CD8-positive, alpha-beta memory T cell (primary cell): ENCODE data around the gene TENM4. TPM values are rescaled to one million over a fixed set of nuclear protein-coding genes. Genes with fewer than 3 reads are reported as not detected.

Experiments used
- CTCF ChIA-PET: fragments of 350-600 bp; sonication (Branson Sonifier 250); formaldehyde crosslinking; loops from one replicate; lab custom pipeline; 2021; ENCODE audit warnings: antibody characterized with exemption; lab: Charles Lee
- POLR2A ChIA-PET: fragments of 350-600 bp; sonication (Branson Sonifier 250); formaldehyde crosslinking; loops from one replicate; lab custom pipeline; 2021; ENCODE audit warnings: antibody characterized with exemption; lab: Charles Lee
- DNase-seq, 5 donors: peaks; one replicate each; pipeline versions ENCODE4 v3.0.0 to v3.0.0-alpha.2; 2020 to 2022; ENCODE audit warnings: mixed read lengths in 1 of 5
- H3K27ac ChIP-seq: one replicate; pipeline ENCODE4 v1.7.0; 2013; ENCODE audit warnings: low read depth, mild to moderate bottlenecking, low read length, moderate library complexity
- H3K27me3 ChIP-seq: 2 replicates; pipeline ENCODE4 v1.7.0; 2013; ENCODE audit warnings: low read length, mild to moderate bottlenecking; ENCODE audit not compliant: insufficient read depth, poor library complexity, severe bottlenecking
- H3K36me3 ChIP-seq: 2 replicates; pipeline ENCODE4 v1.7.0; 2013; ENCODE audit warnings: mild to moderate bottlenecking, low read length, moderate library complexity; ENCODE audit not compliant: insufficient read depth
- H3K4me1 ChIP-seq: 2 replicates; pipeline ENCODE4 v1.7.0; 2013; ENCODE audit warnings: mild to moderate bottlenecking, low read length, moderate library complexity; ENCODE audit not compliant: insufficient read depth
- H3K4me3 ChIP-seq: 2 replicates; pipeline ENCODE4 v1.7.0; 2013; ENCODE audit warnings: mild to moderate bottlenecking, low read length
- H3K9me3 ChIP-seq: 2 replicates; pipeline ENCODE4 v1.7.0; 2013; ENCODE audit warnings: mild to moderate bottlenecking, low read length
- H3K27ac Mint-ChIP-seq, 8 donors: one replicate each; pipeline ENCODE4 v1.8.0; 2020 to 2021; ENCODE audit warnings: mixed read lengths in 8 of 8, mild to moderate bottlenecking in 6 of 8, inconsistent platforms in 3 of 8, moderate library complexity in 3 of 8
- H3K27me3 Mint-ChIP-seq, 2 donors: one replicate each; pipeline ENCODE4 v1.8.0; 2020 to 2021; ENCODE audit warnings: mixed read lengths in 2 of 2, mild to moderate bottlenecking in 1 of 2, moderate library complexity in 1 of 2
- H3K36me3 Mint-ChIP-seq, 3 donors: one replicate each; pipeline ENCODE4 v1.8.0; 2020 to 2021; ENCODE audit warnings: mixed read lengths in 3 of 3, inconsistent platforms in 1 of 3, mild to moderate bottlenecking in 1 of 3
- H3K4me1 Mint-ChIP-seq, 3 donors: one replicate each; pipeline ENCODE4 v1.8.0; 2020 to 2021; ENCODE audit warnings: mixed read lengths in 3 of 3, inconsistent platforms in 1 of 3, mild to moderate bottlenecking in 1 of 3
- H3K4me3 Mint-ChIP-seq, 7 donors: one replicate each; pipeline ENCODE4 v1.8.0; 2020 to 2021; ENCODE audit warnings: mixed read lengths in 7 of 7, mild to moderate bottlenecking in 6 of 7, moderate library complexity in 4 of 7, inconsistent platforms in 2 of 7
- H3K9me3 Mint-ChIP-seq, 5 donors: one replicate each; pipeline ENCODE4 v1.8.0; 2020 to 2022; ENCODE audit warnings: mixed read lengths in 5 of 5, mild to moderate bottlenecking in 3 of 5, moderate library complexity in 2 of 5, inconsistent platforms in 1 of 5
- polyA plus RNA-seq: library from polyadenylated mRNA; unstranded; fragments of 300-500 nt; fragmentation: Illumina TruSeq; gene quantifications from one replicate; pipeline ENCODE4 v1.2.3, GENCODE V29; 2021
- total RNA-seq, 2 experiments: library from RNA; stranded (reverse); gene quantifications; one replicate each; pipeline ENCODE4 v1.2.3, GENCODE V29; 2021

TENM4 gene
- total and polyA plus RNA-seq, 3 experiments from 2014 or later: not detected

DNA sequence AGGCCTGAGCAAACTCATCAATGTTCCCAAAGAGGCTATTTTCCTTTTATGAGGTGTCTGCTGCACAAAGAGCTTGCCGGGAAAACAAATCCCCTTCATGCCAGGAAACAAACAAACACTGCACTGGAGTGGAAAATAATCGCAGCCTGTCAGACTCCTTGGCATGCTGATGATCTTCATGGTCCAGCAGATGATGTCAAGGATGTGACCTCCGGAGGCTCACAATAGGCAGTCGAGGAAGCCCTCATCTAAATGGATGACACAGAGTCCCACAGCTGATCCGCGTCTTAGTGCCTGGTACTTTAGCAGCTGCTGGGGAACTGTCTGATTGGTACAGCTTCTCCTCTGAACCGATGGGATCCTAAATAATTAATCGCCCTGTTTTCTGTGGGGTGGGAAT is 187.6 kb downstream of the TENM4 start:
- H3K9me3 ChIP-seq: no peaks in the 10 kb centered on the region
- no peaks in the 10 kb centered on the region for H3K4me1 ChIP-seq
- no peaks in the 10 kb centered on the region for H3K27me3 ChIP-seq
- Mint-ChIP-seq H3K27ac (no peak overlapping the region), H3K4me1 (no peaks in the 10 kb centered on the region), H3K36me3 (no peaks in the 10 kb centered on the region), H3K27me3 (peaks cover 0 to 2% of the 10 kb centered on the region in 2 donors), H3K9me3 (peaks cover 0 to 5% (median 0%) of the 10 kb centered on the region in 5 donors), H3K4me3 (no peak overlapping the region)
- DNase-seq: no peak
- POLR2A ChIA-PET: no interaction called here
- H3K36me3 ChIP-seq: no peaks in the 10 kb centered on the region
- H3K4me3 ChIP-seq: no peak overlapping the region
- CTCF ChIA-PET: no interaction called here
- H3K27ac ChIP-seq: no peak overlapping the region

- Histone ChIP-seq H3K4me3 (no peak overlapping the region), H3K27me3 (no peaks in the 10 kb centered on the region), H3K27ac (no peak overlapping the region), H3K9me3 (no peaks in the 10 kb centered on the region), H3K4me1 (no peaks in the 10 kb centered on the region), H3K36me3 (no peaks in the 10 kb centered on the region)
- H3K4me1 Mint-ChIP-seq: no peaks in the 10 kb centered on the region
- ChIA-PET POLR2A (no interaction called here), CTCF (no interaction called here)
- DNase-seq: no peak
- no peak overlapping the region for H3K4me3 Mint-ChIP-seq
- H3K36me3 Mint-ChIP-seq: no peaks in the 10 kb centered on the region
- no peak overlapping the region for H3K27ac Mint-ChIP-seq
- peaks cover 0 to 2% (median 0%) of the 10 kb centered on the region in 5 donors for H3K9me3 Mint-ChIP-seq
- no peaks in the 10 kb centered on the region for H3K27me3 Mint-ChIP-seq
These were observed 191.4 kb downstream of the TENM4 start for GRCh38 chr11:79249295-79249993.

DNA sequence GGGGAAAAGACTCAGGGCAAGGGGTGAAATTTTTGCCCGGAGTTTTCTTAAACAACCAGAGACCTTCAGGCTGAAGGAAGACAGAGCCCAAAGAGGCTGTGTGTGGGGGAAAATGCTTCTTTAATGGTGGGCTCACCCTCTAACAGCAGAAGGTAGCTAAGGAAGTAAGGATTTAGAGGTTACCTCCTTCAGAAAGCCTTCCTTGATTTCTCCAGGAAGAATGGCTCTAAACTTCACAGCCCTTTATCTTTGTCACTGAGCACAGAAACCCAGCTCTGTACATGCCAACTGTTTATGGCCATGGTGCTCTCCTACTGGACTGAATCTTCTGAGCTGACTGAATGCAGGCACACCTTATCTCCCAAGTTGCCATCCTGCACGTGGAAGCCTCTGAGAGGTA is 196.0 kb downstream of the TENM4 start:
- peaks cover 3 to 5% of the 10 kb centered on the region in 2 donors for H3K27me3 Mint-ChIP-seq
- H3K4me3 Mint-ChIP-seq: no peak overlapping the region
- H3K4me1 Mint-ChIP-seq: no peaks in the 10 kb centered on the region
- no peak overlapping the region for H3K27ac Mint-ChIP-seq
- H3K9me3 Mint-ChIP-seq: peaks cover 0 to 6% (median 0%) of the 10 kb centered on the region in 5 donors
- POLR2A ChIA-PET: no interaction called here
- DNase-seq: no peak
- no peak overlapping the region for H3K4me3 ChIP-seq
- H3K36me3 ChIP-seq: no peaks in the 10 kb centered on the region
- no peak overlapping the region for H3K27ac ChIP-seq
- H3K4me1 ChIP-seq: no peaks in the 10 kb centered on the region
- no peaks in the 10 kb centered on the region for H3K27me3 ChIP-seq
- no peaks in the 10 kb centered on the region for H3K9me3 ChIP-seq
- H3K36me3 Mint-ChIP-seq: no peaks in the 10 kb centered on the region
- CTCF ChIA-PET: no interaction called here

GRCh38 chr11:79244241-79244772 is 196.5 kb downstream of the TENM4 start:
- Mint-ChIP-seq H3K27ac (no peak overlapping the region), H3K27me3 (peaks cover 3 to 5% of the 10 kb centered on the region in 2 donors), H3K4me3 (no peak overlapping the region), H3K9me3 (peaks cover 0 to 6% (median 0%) of the 10 kb centered on the region in 5 donors), H3K36me3 (no peaks in the 10 kb centered on the region), H3K4me1 (no peaks in the 10 kb centered on the region)
- Histone ChIP-seq H3K36me3 (no peaks in the 10 kb centered on the region), H3K4me1 (no peaks in the 10 kb centered on the region), H3K27me3 (no peaks in the 10 kb centered on the region), H3K27ac (no peak overlapping the region), H3K4me3 (no peak overlapping the region), H3K9me3 (no peaks in the 10 kb centered on the region)
- ChIA-PET CTCF (no interaction called here), POLR2A (no interaction called here)
- DNase-seq: no peak

DNA sequence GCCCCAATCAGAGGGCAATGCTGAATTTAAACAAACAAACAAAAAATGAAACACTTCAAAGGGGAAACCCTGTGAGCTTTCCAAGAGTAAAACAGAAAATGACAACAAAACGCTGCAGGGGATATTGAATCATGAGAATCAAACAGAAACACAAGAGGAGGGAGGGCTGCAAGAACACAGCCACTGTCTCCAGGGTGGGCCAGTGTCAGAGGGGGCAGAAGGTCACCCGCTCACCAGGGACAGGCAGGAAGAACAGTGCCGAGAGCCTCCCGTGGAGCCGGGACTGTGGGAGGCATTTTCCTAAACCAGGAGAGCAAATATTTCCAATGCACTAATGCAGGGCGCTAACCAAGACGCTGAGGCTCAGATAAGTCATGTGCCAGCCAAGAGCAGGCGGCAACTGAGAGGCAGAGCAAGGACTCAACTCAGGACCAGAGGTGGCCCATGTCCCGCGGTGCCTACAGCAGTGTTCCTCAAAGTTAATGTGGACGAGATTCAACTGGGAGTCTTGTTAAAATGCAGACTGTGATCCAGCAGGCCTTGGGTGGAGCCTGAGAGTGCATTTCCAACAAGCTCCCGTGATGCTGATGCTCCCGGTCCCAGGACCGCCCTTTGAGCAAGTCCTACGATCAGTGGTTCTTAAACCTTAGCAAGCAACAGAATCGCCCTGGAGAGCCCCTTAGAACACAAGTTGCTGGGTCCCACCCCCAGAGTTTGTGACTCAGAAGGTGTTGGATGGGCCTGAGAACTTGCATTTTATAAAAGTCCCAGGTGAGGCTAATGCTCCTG is 197.2 kb downstream of the TENM4 start:
- Mint-ChIP-seq H3K9me3 (peaks cover 0 to 7% (median 0%) of the 10 kb centered on the region in 5 donors), H3K4me3 (no peak overlapping the region), H3K27ac (no peak overlapping the region), H3K4me1 (no peaks in the 10 kb centered on the region), H3K27me3 (peaks cover 3 to 5% of the 10 kb centered on the region in 2 donors), H3K36me3 (no peaks in the 10 kb centered on the region)
- no peaks in the 10 kb centered on the region for H3K36me3 ChIP-seq
- H3K9me3 ChIP-seq: no peaks in the 10 kb centered on the region
- CTCF ChIA-PET: no interaction called here
- H3K4me1 ChIP-seq: no peaks in the 10 kb centered on the region
- no peak overlapping the region for H3K4me3 ChIP-seq
- H3K27me3 ChIP-seq: no peaks in the 10 kb centered on the region
- POLR2A ChIA-PET: no interaction called here
- DNase-seq: no peak
- H3K27ac ChIP-seq: no peak overlapping the region

GRCh38 chr11:79242616-79243015 is 198.2 kb downstream of the TENM4 start:
- H3K27me3 Mint-ChIP-seq: peaks cover 3 to 5% of the 10 kb centered on the region in 2 donors
- H3K27ac ChIP-seq: no peak overlapping the region
- H3K9me3 Mint-ChIP-seq: peaks cover 0 to 10% (median 0%) of the 10 kb centered on the region in 5 donors
- H3K9me3 ChIP-seq: no peaks in the 10 kb centered on the region
- H3K4me3 ChIP-seq: no peak overlapping the region
- CTCF ChIA-PET: no interaction called here
- H3K27me3 ChIP-seq: no peaks in the 10 kb centered on the region
- H3K27ac Mint-ChIP-seq: no peak overlapping the region
- no peaks in the 10 kb centered on the region for H3K36me3 ChIP-seq
- H3K4me1 ChIP-seq: no peaks in the 10 kb centered on the region
- H3K4me3 Mint-ChIP-seq: no peak overlapping the region
- DNase-seq: no peak
- POLR2A ChIA-PET: no interaction called here
- H3K36me3 Mint-ChIP-seq: no peaks in the 10 kb centered on the region
- H3K4me1 Mint-ChIP-seq: no peaks in the 10 kb centered on the region

DNA sequence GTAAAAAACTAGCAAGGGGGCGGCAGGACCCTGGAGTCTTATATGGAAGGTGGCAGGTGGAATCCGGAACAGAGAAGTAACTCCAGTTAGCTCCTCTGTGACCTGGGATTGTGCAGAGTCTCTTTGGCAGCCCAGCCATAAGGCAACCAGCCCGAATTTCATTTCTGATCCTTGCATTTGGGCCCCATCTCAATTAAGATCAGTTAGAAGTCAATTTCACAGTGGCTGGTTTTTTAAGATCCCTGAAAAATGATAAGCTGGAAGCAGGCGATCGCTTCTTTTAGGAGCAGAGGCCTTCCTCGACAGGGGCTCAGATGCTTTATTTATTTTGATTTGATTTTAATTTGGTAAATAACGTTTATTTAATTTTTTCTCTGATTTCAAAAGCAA is 199.0 kb downstream of the TENM4 start:
- Histone ChIP-seq H3K27ac (no peak overlapping the region), H3K4me1 (no peaks in the 10 kb centered on the region), H3K4me3 (no peak overlapping the region), H3K36me3 (no peaks in the 10 kb centered on the region), H3K27me3 (no peaks in the 10 kb centered on the region), H3K9me3 (no peaks in the 10 kb centered on the region)
- no peak for DNase-seq
- ChIA-PET POLR2A (no interaction called here), CTCF (no interaction called here)
- H3K4me3 Mint-ChIP-seq: no peak overlapping the region
- H3K9me3 Mint-ChIP-seq: peaks cover 0 to 10% (median 0%) of the 10 kb centered on the region in 5 donors
- H3K36me3 Mint-ChIP-seq: no peaks in the 10 kb centered on the region
- no peaks in the 10 kb centered on the region for H3K4me1 Mint-ChIP-seq
- no peak overlapping the region for H3K27ac Mint-ChIP-seq
- peaks cover 3 to 5% of the 10 kb centered on the region in 2 donors for H3K27me3 Mint-ChIP-seq

DNA sequence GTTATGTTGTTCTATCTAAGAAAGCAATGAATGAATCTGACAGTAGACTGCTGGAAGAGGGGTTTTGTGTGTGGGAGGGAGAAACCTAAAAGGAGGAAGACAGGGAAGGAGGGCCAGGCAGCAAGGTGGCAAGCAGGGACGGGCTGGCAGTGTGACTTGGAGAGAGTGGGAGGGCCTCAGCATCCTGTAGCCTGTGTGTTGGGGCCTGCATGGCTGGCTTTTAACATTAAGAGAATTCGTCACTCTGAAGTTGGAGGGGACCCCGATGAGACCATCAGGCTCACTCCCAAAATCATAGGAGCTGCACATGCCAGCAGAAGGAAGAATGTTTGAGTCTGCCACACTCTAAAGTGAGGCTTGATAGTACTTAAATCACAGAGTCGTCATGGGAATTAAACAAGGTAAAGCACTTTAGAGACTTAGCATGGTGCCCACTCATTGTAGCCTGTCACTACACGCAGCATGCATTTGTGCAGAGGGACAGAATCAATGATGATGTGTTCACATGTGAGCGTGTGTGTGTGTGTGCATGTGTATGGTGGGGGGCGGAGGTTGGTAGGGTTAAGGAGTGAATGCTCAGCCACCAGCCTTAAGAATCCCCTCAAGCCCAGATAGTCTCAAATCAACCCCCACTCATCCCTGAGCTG is 199.5 kb downstream of the TENM4 start:
- CTCF ChIA-PET: no interaction called here
- H3K4me3 ChIP-seq: no peak overlapping the region
- Mint-ChIP-seq H3K9me3 (peaks cover 0 to 10% (median 0%) of the 10 kb centered on the region in 5 donors), H3K36me3 (no peaks in the 10 kb centered on the region), H3K4me3 (no peak overlapping the region), H3K27me3 (peaks cover 3 to 5% of the 10 kb centered on the region in 2 donors), H3K4me1 (no peaks in the 10 kb centered on the region), H3K27ac (no peak overlapping the region)
- POLR2A ChIA-PET: no interaction called here
- DNase-seq: no peak
- H3K4me1 ChIP-seq: no peaks in the 10 kb centered on the region
- no peaks in the 10 kb centered on the region for H3K9me3 ChIP-seq
- H3K27ac ChIP-seq: no peak overlapping the region
- no peaks in the 10 kb centered on the region for H3K36me3 ChIP-seq
- no peaks in the 10 kb centered on the region for H3K27me3 ChIP-seq
